K562 (cell line): Measurements from ENCODE around the gene SLC25A29. TPM values are rescaled to one million over a fixed set of nuclear protein-coding genes. Genes with fewer than 3 reads are reported as not detected.
A peak's percentile ranks its signal among the peaks of the same experiment; 100 is the strongest.

Experiments
- ARNT ChIP-seq, 2 experiments: fragments of 450-650 bp; IDR thresholded peaks; 2 replicates each; pipeline ENCODE4 v1.6.1; 2016; ENCODE audit warnings: mild to moderate bottlenecking in 1 of 2
- BHLHE40 ChIP-seq: IDR thresholded peaks from 2 replicates; pipeline ENCODE4 v1.6.1; 2011; ENCODE audit warnings: low read length, improper control_type of control experiment
- CHD1 ChIP-seq: fragments of 200-600 bp; sonication (generic); IDR thresholded peaks from one replicate; pipeline ENCODE4 v1.6.1; 2012; ENCODE audit warnings: mild to moderate bottlenecking, moderate library complexity, low read length, inconsistent platforms
- CTCFL ChIP-seq: IDR thresholded peaks from 2 replicates; pipeline ENCODE4 v1.6.1; 2011; ENCODE audit warnings: borderline replicate concordance, low read depth, mild to moderate bottlenecking, moderate library complexity, low read length; ENCODE audit not compliant: insufficient read depth, poor library complexity, severe bottlenecking
- E2F6 ChIP-seq, 2 experiments: IDR thresholded peaks; 2 replicates each; pipeline ENCODE4 v1.6.1; 2011; ENCODE audit warnings: borderline replicate concordance in 1 of 2, control low read depth in 1 of 2, low read depth in 1 of 2, low read length in 1 of 2, mild to moderate bottlenecking in 1 of 2, mixed read lengths in 1 of 2, moderate library complexity in 1 of 2; ENCODE audit not compliant: insufficient read depth in 1 of 2, insufficient read length in 1 of 2, poor library complexity in 1 of 2, severe bottlenecking in 1 of 2; ENCODE audit errors: extremely low read depth in 1 of 2
- ESRRA ChIP-seq: fragments of 450-650 bp; IDR thresholded peaks from 2 replicates; pipeline ENCODE4 v1.6.1; 2014; ENCODE audit warnings: low read depth, mild to moderate bottlenecking, moderate library complexity, borderline replicate concordance
- FOXJ3 ChIP-seq: sonication (generic); formaldehyde crosslinking; IDR thresholded peaks from 2 replicates; pipeline ENCODE4 v1.4.0; 2020; ENCODE audit warnings: mild to moderate bottlenecking, missing genetic modification reagents
- HMGN3 ChIP-seq: IDR thresholded peaks from 2 replicates; pipeline ENCODE4 v1.6.1; 2011; ENCODE audit warnings: borderline replicate concordance, low read depth, mild to moderate bottlenecking, mixed read lengths, low read length; ENCODE audit not compliant: insufficient read length; ENCODE audit errors: extremely low read depth
- MTA3 ChIP-seq: fragments of 450-650 bp; formaldehyde crosslinking; IDR thresholded peaks from 2 replicates; pipeline ENCODE4 v1.6.1; 2017; ENCODE audit warnings: mild to moderate bottlenecking, borderline replicate concordance
- NFE2 ChIP-seq: IDR thresholded peaks from 2 replicates; pipeline ENCODE4 v1.6.1; 2014; ENCODE audit warnings: antibody characterized with exemption, low read depth
- NR3C1 ChIP-seq: sonication (generic); formaldehyde crosslinking; IDR thresholded peaks from 2 replicates; pipeline ENCODE4 v1.8.1; 2022; ENCODE audit warnings: missing genetic modification reagents
- POLR2A ChIP-seq: fragments of 450-650 bp; conservative IDR thresholded peaks from 2 replicates; pipeline ENCODE4 v1.6.1; 2016
- POLR2AphosphoS2 ChIP-seq: IDR thresholded peaks from 2 replicates; pipeline ENCODE4 v1.6.1; 2012; ENCODE audit warnings: low read length, improper control_type of control experiment
- RCOR1 ChIP-seq, 2 experiments: IDR thresholded peaks; 2 replicates each; pipeline ENCODE4 v1.6.1; 2012; ENCODE audit warnings: low read depth in 2 of 2, low read length in 2 of 2, borderline replicate concordance in 1 of 2, improper control_type of control experiment in 1 of 2
- SAFB ChIP-seq: fragments of 200-400 bp; formaldehyde crosslinking; IDR thresholded peaks from 2 replicates; pipeline ENCODE4 v1.6.1; 2017; ENCODE audit warnings: low read depth, low read length, borderline replicate concordance
- SP2 ChIP-seq: IDR thresholded peaks from 2 replicates; pipeline ENCODE4 v1.6.1; 2011; ENCODE audit warnings: mild to moderate bottlenecking, low read depth, low read length, moderate library complexity; ENCODE audit not compliant: poor library complexity, severe bottlenecking; ENCODE audit errors: extremely low read depth
- SREBF2 ChIP-seq: sonication (generic); formaldehyde crosslinking; IDR thresholded peaks from 2 replicates; pipeline ENCODE4 v1.4.0; 2020; ENCODE audit warnings: mild to moderate bottlenecking, missing genetic modification reagents
- SRSF9 ChIP-seq: fragments of 200-400 bp; formaldehyde crosslinking; IDR thresholded peaks from 2 replicates; pipeline ENCODE4 v1.6.1; 2017; ENCODE audit warnings: low read depth, low read length, borderline replicate concordance
- ZBTB9 ChIP-seq: fragments of 450-650 bp; formaldehyde crosslinking; IDR thresholded peaks from 2 replicates; pipeline ENCODE4 v1.4.0; 2020; ENCODE audit warnings: mild to moderate bottlenecking, moderate library complexity
- ZNF239 ChIP-seq: fragments of 250-450 bp; sonication (Bioruptor Pico); IDR thresholded peaks from 2 replicates; pipeline ENCODE4 v1.4.0; 2020; ENCODE audit warnings: mild to moderate bottlenecking
- ZNF274 ChIP-seq: IDR thresholded peaks from 2 replicates; pipeline ENCODE4 v1.6.1; 2011; ENCODE audit warnings: low read depth, mild to moderate bottlenecking, low read length, moderate library complexity, borderline replicate concordance
- ZNF347 ChIP-seq: fragments of 450-650 bp; formaldehyde crosslinking; IDR thresholded peaks from 2 replicates; pipeline ENCODE4 v1.4.0; 2020; ENCODE audit warnings: low read depth, mild to moderate bottlenecking, moderate library complexity
- ZNF551 ChIP-seq: fragments of 250-450 bp; sonication (Bioruptor Pico); IDR thresholded peaks from 2 replicates; pipeline ENCODE4 v1.5.0; 2021; ENCODE audit warnings: mild to moderate bottlenecking, moderate library complexity
- ZNF695 ChIP-seq: fragments of 450-650 bp; formaldehyde crosslinking; IDR thresholded peaks from 2 replicates; pipeline ENCODE4 v1.4.0; 2020; ENCODE audit warnings: mild to moderate bottlenecking, moderate library complexity
- polyA plus RNA-seq, 8 experiments: library from polyadenylated mRNA; depleted of rRNA in 4 of 8; stranded (reverse) in 5 of 8; unstranded in 3 of 8; fragments of >200 nt; fragmentation: Nextera tagmentation in 2 of 8; fragmentation: Illumina TruSeq in 1 of 8; extraction: Ambion mirVana in 2 of 8; extraction: Trizol in 1 of 8; gene quantifications; 2 replicates each; pipeline versions ENCODE4 v1.2.1 to v1.2.3, GENCODE V29; 2011 to 2014; ENCODE audit warnings: inconsistent platforms in 1 of 8, missing spikeins in 1 of 8
- total RNA-seq, 7 experiments: library from RNA; depleted of rRNA in 6 of 7; stranded (reverse); fragments of >200 nt in 6 of 7; fragmentation: Illumina TruSeq in 2 of 7; extraction: Trizol in 2 of 7; gene quantifications; 2 replicates each; pipeline versions ENCODE4 v1.2.1 to v1.2.3, GENCODE V29; 2011 to 2021; ENCODE audit warnings: low replicate concordance in 1 of 7

The SLC25A29 gene
- total and polyA plus RNA-seq, 9 of the 15 experiments (the other 6 are each of a cell fraction or from before 2014, with no cell fraction given), result 0.07 to 17.5 (median 4.8) TPM

GRCh38 chr14:100285021-100285912 lies 21.0 kb downstream of the SLC25A29 start (continued):
- TF ChIP-seq SP2 (no peak), ZNF695 (CRISPR knock-in tag) (no peak), SAFB (0 out of 2 replicates have a peak, but pooled peaks have one; percentile 35), POLR2AphosphoS2 (no peak), ZNF551 (CRISPR knock-in tag) (no peak), MTA3 (peak; percentile 78; the same call in 1 of the 2 replicates), ESRRA (peak; percentile 42; the same call in 1 of the 2 replicates), CTCFL (peak; percentile 97), BHLHE40 (0 out of 2 replicates have a peak, but pooled peaks have one; percentile 4), CHD1 (peak; percentile 62), ZNF274 (no peak), ZBTB9 (0 out of 2 replicates have a peak, but pooled peaks have one; percentile 65), ZNF347 (CRISPR knock-in tag) (no peak), NFE2 (no peak), HMGN3 (no peak), ARNT (IDR thresholded peaks at IDR 0.05) (no peak), E2F6 (IDR thresholded peaks at IDR 0.05; ENCODE audit: borderline replicate concordance in 1 of 2, extremely low read depth in 1 of 2, insufficient read depth in 1 of 2, insufficient read length in 1 of 2, low read depth in 1 of 2, low read length in 1 of 2, poor library complexity in 1 of 2, severe bottlenecking in 1 of 2) (peak; percentile 89 to 98), SREBF2 (no peak), NR3C1 (CRISPR knock-in tag) (no peak), FOXJ3 (CRISPR knock-in tag) (no peak), ZNF239 (CRISPR knock-in tag) (no peak), RCOR1 (IDR thresholded peaks at IDR 0.05; ENCODE audit: borderline replicate concordance in 1 of 2, low read depth in 2 of 2, low read length in 2 of 2) (no peak), SRSF9 (no peak), POLR2A (peak; percentile 74; the same call in 1 of the 2 replicates)
